Caco-2 (cell line): Measurements from ENCODE around the gene CLDND1. TPM values are rescaled to one million over a fixed set of nuclear protein-coding genes. Genes with fewer than 3 reads are reported as not detected.

Experiments used
- Bru-seq: library from RNA; stranded (reverse); fragments of 400-500 nt; gene quantifications from one replicate; lab custom pipeline; 2021; lab: Mats Ljungman, UMichigan
- BruChase-seq, 2 experiments: library from RNA; stranded (reverse); fragments of 400-500 nt; gene quantifications; one replicate each; lab custom pipeline; 2021; lab: Mats Ljungman, UMichigan
- BruUV-seq: library from RNA; stranded (reverse); fragments of 400-500 nt; replicated peaks from 2 replicates; lab custom pipeline; 2021; lab: Mats Ljungman, UMichigan
- CTCF ChIA-PET: fragments of 300-600 bp; sonication (Branson Sonifier 250); formaldehyde crosslinking; loops from one replicate; lab custom pipeline; 2022; ENCODE audit warnings: antibody characterized with exemption; lab: Charles Lee
- POLR2A ChIA-PET: fragments of 300-600 bp; sonication (Branson Sonifier 250); formaldehyde crosslinking; loops from one replicate; lab custom pipeline; 2022; ENCODE audit warnings: antibody characterized with exemption; lab: Charles Lee
- DNase-seq, 2 experiments: peaks; one replicate each; pipeline versions ENCODE4 v3.0.0 to v3.0.0-alpha.2; 2020 to 2022
- H3K27me3 ChIP-seq: replicated peaks from 2 replicates; pipeline ENCODE4 v1.6.0; 2011; ENCODE audit warnings: low read length; ENCODE audit not compliant: control insufficient read depth, insufficient read depth
- H3K36me3 ChIP-seq: 2 replicates; pipeline ENCODE4 v1.5.1; 2011; ENCODE audit warnings: low read length; ENCODE audit not compliant: control insufficient read depth, insufficient read depth
- H3K4me1 ChIP-seq: fragments of 250-450 bp; sonication (Bioruptor Pico); 2 replicates; pipeline ENCODE4 v1.5.1; 2020; ENCODE audit warnings: mild to moderate bottlenecking
- H3K4me3 ChIP-seq: 2 replicates; pipeline ENCODE4 v1.5.1; 2011; ENCODE audit warnings: low read depth, mild to moderate bottlenecking, control low read depth, low read length
- H3K9me3 ChIP-seq: fragments of 250-450 bp; sonication (Bioruptor Pico); 2 replicates; pipeline ENCODE4 v1.5.1; 2020; ENCODE audit warnings: mild to moderate bottlenecking, moderate library complexity
- H3K27ac Mint-ChIP-seq: one replicate; pipeline ENCODE4 v1.8.0; 2022; ENCODE audit warnings: mixed read lengths; ENCODE audit not compliant: unreplicated experiment
- H3K27me3 Mint-ChIP-seq: one replicate; pipeline ENCODE4 v1.8.0; 2022; ENCODE audit warnings: mixed read lengths; ENCODE audit not compliant: insufficient read depth, unreplicated experiment
- H3K36me3 Mint-ChIP-seq: one replicate; pipeline ENCODE4 v1.8.0; 2022; ENCODE audit warnings: mild to moderate bottlenecking, mixed read lengths; ENCODE audit not compliant: insufficient read depth, unreplicated experiment
- H3K4me1 Mint-ChIP-seq: one replicate; pipeline ENCODE4 v1.8.0; 2022; ENCODE audit warnings: low read depth, mixed read lengths; ENCODE audit not compliant: unreplicated experiment
- H3K4me3 Mint-ChIP-seq: one replicate; pipeline ENCODE4 v1.8.0; 2022; ENCODE audit warnings: mild to moderate bottlenecking, moderate library complexity, mixed read lengths; ENCODE audit not compliant: unreplicated experiment
- H3K9me3 Mint-ChIP-seq: one replicate; pipeline ENCODE4 v1.8.0; 2022; ENCODE audit warnings: mixed read lengths; ENCODE audit not compliant: unreplicated experiment
- intact Hi-C: fragments of 100-400 bp; cut with micrococcal nuclease; formaldehyde crosslinking; loops from one replicate; pipeline ENCODE4 v1.10.0; 2022; ENCODE audit not compliant: unreplicated experiment
- long read RNA-seq: library from polyadenylated mRNA; stranded (forward); transcript quantifications from one replicate; pipeline ENCODE4 v2.0.0, GENCODE V29; 2022
- total RNA-seq: library from RNA; stranded (reverse); gene quantifications from 2 replicates; pipeline ENCODE4 v1.2.3, GENCODE V29; 2022
- TF ChIP-seq, protein P1 (sequence below), 2 experiments: fragments of 200-600 bp in 1 of 2; IDR thresholded peaks; 1 replicate in 1 of 2; 2 replicates in 1 of 2; pipeline versions ENCODE4 v1.5.1 to v1.8.0; 2011 to 2022; ENCODE audit warnings: antibody characterized with exemption in 1 of 2, control low read depth in 1 of 2, inconsistent platforms in 1 of 2, low read depth in 1 of 2, low read length in 1 of 2, mild to moderate bottlenecking in 1 of 2, moderate library complexity in 1 of 2; ENCODE audit not compliant: insufficient read depth in 1 of 2, severe bottlenecking in 1 of 2, unreplicated experiment in 1 of 2

Gene CLDND1
- total RNA-seq, result 56.0 TPM in 2 replicates
- Bru-seq, nascent RNA, result percentile 74 among the genes with signal in this experiment
- BruChase-seq, experiment 1, labeled RNA remaining after a 2-hour chase, result percentile 85 among the genes with signal in this experiment
- percentile 83 among the genes with signal in this experiment for BruChase-seq, experiment 2, labeled RNA remaining after a 6-hour chase
- long read RNA-seq, transcript CLDND1-201 (5 exons, 2,161 nt), result major isoform, 89 of 122 reads
- long read RNA-seq, partial matches to known transcripts, result 6 of 122 reads
- long read RNA-seq, other reads (novel, unspliced or antisense), result 7 of 122 reads

DNA sequence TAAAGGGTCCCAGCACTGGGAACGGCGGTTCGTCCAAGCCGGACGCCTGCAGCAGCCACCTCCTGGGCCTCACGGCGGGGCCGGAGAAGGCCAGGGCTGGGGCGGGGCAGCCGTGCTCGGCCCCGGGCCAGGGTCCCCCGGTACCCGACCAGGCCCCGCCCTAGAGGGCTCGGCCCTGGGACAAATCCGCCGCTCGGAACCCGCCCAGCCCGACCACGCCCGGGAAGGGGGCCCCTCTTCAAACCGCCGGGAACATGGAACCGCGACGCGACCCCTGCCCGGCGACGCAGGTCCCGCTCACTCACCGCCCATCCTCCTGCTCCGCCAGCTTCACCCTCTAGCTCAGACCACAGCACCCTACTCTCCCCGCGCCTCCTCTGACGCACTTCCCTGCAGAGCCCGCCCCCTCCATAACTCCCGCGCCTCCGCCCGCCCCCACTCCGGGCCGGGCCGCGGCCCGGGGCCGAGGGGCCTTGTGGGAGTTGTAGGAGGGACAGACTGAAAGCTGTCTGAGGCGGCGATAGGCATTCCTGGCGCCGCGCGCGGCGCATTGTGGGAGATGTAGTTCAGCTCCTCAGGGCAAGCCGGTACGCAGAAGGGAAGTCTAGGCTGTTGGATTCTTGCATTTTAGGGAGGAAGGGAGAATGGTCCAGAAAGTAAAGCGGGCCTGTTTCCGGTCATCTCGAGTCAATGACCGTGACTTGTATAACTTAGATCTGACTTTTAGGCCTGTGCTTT lies at the start of gene CLDND1:
Gene CLDND1 (minus strand): TSS at position 359 of the 738 bp plus-strand sequence. CDS start 1,478 bp downstream, outside the sequence.
- no peaks in the 10 kb centered on the region for H3K36me3 ChIP-seq
- no peaks in the 10 kb centered on the region for H3K27me3 ChIP-seq
- CTCF ChIA-PET, result interaction anchor here (0.6 to 0.9 kb wide), 2 partner anchors 209 to 758 kb away, joined by 3 to 5 read pairs; partner anchors contain the start of gene ARL6
- no peaks in the 10 kb centered on the region for H3K4me1 ChIP-seq
- Mint-ChIP-seq H3K4me1 (no peaks in the 10 kb centered on the region), H3K36me3 (peaks cover 26% of the 10 kb centered on the region), H3K4me3 (peak within 1 kb of the TSS; percentile 84), H3K27ac (peak within 1 kb of the TSS; percentile 84), H3K27me3 (no peaks in the 10 kb centered on the region), H3K9me3 (no peaks in the 10 kb centered on the region)
- no TSS peak for BruUV-seq
- POLR2A ChIA-PET, result interaction anchor here (0.6 to 1.6 kb wide), 4 partner anchors 71 to 379 kb away, joined by 3 to 6 read pairs (median 4); partner anchors contain the start of genes CPOX and DCBLD2
- H3K9me3 ChIP-seq, result no peaks in the 10 kb centered on the region
- DNase-seq, result peak; percentile 95
- TF ChIP-seq, protein P1, sequence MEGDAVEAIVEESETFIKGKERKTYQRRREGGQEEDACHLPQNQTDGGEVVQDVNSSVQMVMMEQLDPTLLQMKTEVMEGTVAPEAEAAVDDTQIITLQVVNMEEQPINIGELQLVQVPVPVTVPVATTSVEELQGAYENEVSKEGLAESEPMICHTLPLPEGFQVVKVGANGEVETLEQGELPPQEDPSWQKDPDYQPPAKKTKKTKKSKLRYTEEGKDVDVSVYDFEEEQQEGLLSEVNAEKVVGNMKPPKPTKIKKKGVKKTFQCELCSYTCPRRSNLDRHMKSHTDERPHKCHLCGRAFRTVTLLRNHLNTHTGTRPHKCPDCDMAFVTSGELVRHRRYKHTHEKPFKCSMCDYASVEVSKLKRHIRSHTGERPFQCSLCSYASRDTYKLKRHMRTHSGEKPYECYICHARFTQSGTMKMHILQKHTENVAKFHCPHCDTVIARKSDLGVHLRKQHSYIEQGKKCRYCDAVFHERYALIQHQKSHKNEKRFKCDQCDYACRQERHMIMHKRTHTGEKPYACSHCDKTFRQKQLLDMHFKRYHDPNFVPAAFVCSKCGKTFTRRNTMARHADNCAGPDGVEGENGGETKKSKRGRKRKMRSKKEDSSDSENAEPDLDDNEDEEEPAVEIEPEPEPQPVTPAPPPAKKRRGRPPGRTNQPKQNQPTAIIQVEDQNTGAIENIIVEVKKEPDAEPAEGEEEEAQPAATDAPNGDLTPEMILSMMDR (IDR thresholded peaks at IDR 0.05; ENCODE audit: insufficient read depth in 1 of 2, low read depth in 1 of 2, low read length in 1 of 2, severe bottlenecking in 1 of 2, unreplicated experiment in 1 of 2), result no peak
- intact Hi-C loops, result loop anchor here (1.0 to 5.0 kb wide), 4 partner anchors 18 to 290 kb away; partner anchors contain the start of gene CPOX
- H3K4me3 ChIP-seq, result peak within 1 kb of the TSS; percentile 64

DNA sequence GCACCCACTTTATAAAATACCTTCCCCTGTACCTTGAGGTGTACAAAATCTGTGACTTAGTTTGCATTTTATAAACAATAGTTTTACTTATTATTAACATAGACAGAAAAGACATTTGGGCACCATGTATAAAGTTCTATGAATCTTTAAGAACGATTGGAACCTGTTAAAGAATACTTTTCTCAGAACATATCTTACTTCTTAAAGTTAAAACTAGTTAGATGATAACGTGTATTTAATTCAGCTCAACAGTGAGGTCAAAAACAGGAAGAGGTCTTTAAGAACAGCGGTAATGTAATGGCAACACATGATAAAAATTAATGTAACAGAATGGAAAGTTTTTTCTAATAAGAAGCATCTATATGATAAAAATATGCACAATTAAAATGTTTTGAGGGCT lies 45.7 kb upstream of the CLDND1 start:
- H3K4me1 Mint-ChIP-seq, result peaks cover 4% of the 10 kb centered on the region
- H3K9me3 ChIP-seq, result no peaks in the 10 kb centered on the region
- DNase-seq, result no peak
- TF ChIP-seq, protein P1 (IDR thresholded peaks at IDR 0.05; ENCODE audit: insufficient read depth in 1 of 2, low read depth in 1 of 2, low read length in 1 of 2, severe bottlenecking in 1 of 2, unreplicated experiment in 1 of 2), result no peak
- H3K4me1 ChIP-seq, result no peaks in the 10 kb centered on the region
- CTCF ChIA-PET, result no interaction called here
- H3K27me3 ChIP-seq, result no peaks in the 10 kb centered on the region
- intact Hi-C loops, result no loop called here
- H3K4me3 ChIP-seq, result no peak overlapping the region
- H3K36me3 Mint-ChIP-seq, result no peaks in the 10 kb centered on the region
- H3K9me3 Mint-ChIP-seq, result no peaks in the 10 kb centered on the region
- BruUV-seq, result no TSS peak
- POLR2A ChIA-PET, result no interaction called here
- no peaks in the 10 kb centered on the region for H3K27me3 Mint-ChIP-seq
- no peak overlapping the region for H3K4me3 Mint-ChIP-seq
- no peaks in the 10 kb centered on the region for H3K36me3 ChIP-seq
- no peak overlapping the region for H3K27ac Mint-ChIP-seq

DNA sequence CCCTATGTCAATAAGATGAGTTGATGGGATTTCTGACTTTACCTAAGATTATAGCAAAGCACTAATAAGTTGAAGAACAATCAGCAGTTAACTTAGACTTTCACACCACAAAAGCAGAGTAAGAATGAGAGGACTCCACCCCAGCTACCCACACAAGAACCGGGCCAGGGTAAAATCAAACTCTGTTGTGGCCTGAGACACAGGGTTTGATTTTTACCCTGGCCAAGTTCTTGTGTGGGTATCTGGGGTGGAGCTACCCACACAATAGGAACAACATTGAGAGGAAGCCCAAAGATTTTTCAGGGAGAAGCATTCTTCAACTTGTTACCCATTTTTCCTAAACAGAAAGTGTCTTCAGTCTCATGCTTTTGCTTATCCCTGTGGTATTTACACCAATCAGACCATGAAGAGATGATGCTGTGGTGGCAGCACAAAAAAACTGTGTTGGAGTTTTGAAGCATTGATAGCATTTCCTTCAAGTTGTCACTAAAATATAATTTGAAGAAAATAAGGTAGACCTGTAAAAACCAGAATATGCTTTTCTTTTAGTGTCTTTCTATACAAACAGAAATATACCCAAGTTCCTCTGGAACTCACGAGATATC lies 45.1 kb upstream of the CLDND1 start:
- Mint-ChIP-seq H3K4me3 (no peak overlapping the region), H3K36me3 (no peaks in the 10 kb centered on the region), H3K4me1 (no peaks in the 10 kb centered on the region), H3K27ac (no peak overlapping the region), H3K9me3 (no peaks in the 10 kb centered on the region), H3K27me3 (no peaks in the 10 kb centered on the region)
- ChIA-PET POLR2A (no interaction called here), CTCF (no interaction called here)
- H3K4me3 ChIP-seq, result no peak overlapping the region
- no peaks in the 10 kb centered on the region for H3K9me3 ChIP-seq
- intact Hi-C loops, result no loop called here
- H3K27me3 ChIP-seq, result no peaks in the 10 kb centered on the region
- BruUV-seq, result no TSS peak
- H3K36me3 ChIP-seq, result no peaks in the 10 kb centered on the region
- H3K4me1 ChIP-seq, result no peaks in the 10 kb centered on the region
- DNase-seq, result no peak
- TF ChIP-seq, protein P1 (IDR thresholded peaks at IDR 0.05; ENCODE audit: insufficient read depth in 1 of 2, low read depth in 1 of 2, low read length in 1 of 2, severe bottlenecking in 1 of 2, unreplicated experiment in 1 of 2), result no peak
